K562 (cell line): ENCODE results near the gene CLCA1. TPM values are rescaled to one million over a fixed set of nuclear protein-coding genes. Genes with fewer than 3 reads are reported as not detected.

Source experiments
- ATAC-seq: fragments of 200-7000 bp; cut with Tn5 transposase; 3 replicates; pipeline ENCODE4 v1.9.1; 2020; ENCODE audit warnings: moderate library complexity
- BruUV-seq: library from RNA; stranded (reverse); fragments of 400-500 nt; replicated peaks from 2 replicates; lab custom pipeline; 2021; lab: Mats Ljungman, UMichigan
- CTCF ChIA-PET: fragments of 300-600 bp; formaldehyde crosslinking; extraction: SDS; loops from one replicate; lab custom pipeline; 2021; ENCODE audit warnings: low intra/inter-chr PET ratio; lab: Yijun Ruan, JAX
- POLR2A ChIA-PET: fragments of 300-600, 350-650 bp; sonication (Branson Sonifier 250); formaldehyde crosslinking; extraction: SDS; loops from one replicate; lab custom pipeline; 2021; ENCODE audit warnings: antibody characterized with exemption, inconsistent platforms; lab: Yijun Ruan, JAX
- DNase-seq, 4 experiments: peaks; one replicate each; pipeline versions ENCODE4 v3.0.0 to v3.0.0-alpha.2; 2011 to 2018; ENCODE audit warnings: low spot score in 3 of 4, mixed read lengths in 3 of 4; ENCODE audit errors: extremely low read depth in 1 of 4
- FAIRE-seq: peaks from 2 replicates; lab custom pipeline; 2011; peaks lifted over from hg19 to GRCh38; lab: Jason Lieb, UNC
- H2AFZ ChIP-seq: 2 replicates; pipeline ENCODE4 v1.6.0; 2011; ENCODE audit warnings: low read depth, low read length, control low read depth, inconsistent platforms
- H3K27ac ChIP-seq: fragments of 200-600 bp; 3 replicates; pipeline ENCODE4 v1.8.0; 2011; ENCODE audit warnings: low read depth, mild to moderate bottlenecking, control low read depth, inconsistent platforms, low read length, moderate library complexity, mixed read lengths; ENCODE audit errors: extremely low read depth
- H3K27me3 ChIP-seq, 2 experiments: fragments of 300-600 bp in 1 of 2; 2 replicates in 1 of 2; 3 replicates in 1 of 2; pipeline versions ENCODE4 v1.6.0 to v1.8.0; 2011; ENCODE audit warnings: inconsistent platforms in 2 of 2, low read length in 2 of 2, mild to moderate bottlenecking in 1 of 2, mixed read lengths in 1 of 2, moderate library complexity in 1 of 2; ENCODE audit not compliant: control insufficient read depth in 2 of 2, insufficient read depth in 2 of 2
- H3K36me3 ChIP-seq: fragments of 300-600 bp; 3 replicates; pipeline ENCODE4 v1.8.0; 2011; ENCODE audit warnings: mild to moderate bottlenecking, low read length, inconsistent platforms; ENCODE audit not compliant: control insufficient read depth, insufficient read depth
- H3K4me1 ChIP-seq, 2 experiments: fragments of 200-600 bp in 1 of 2; replicated peaks in 1 of 2; 2 replicates in 1 of 2; 3 replicates in 1 of 2; pipeline versions ENCODE4 v1.5.1 to v1.8.0; 2011; ENCODE audit warnings: inconsistent platforms in 2 of 2, low read length in 2 of 2, mild to moderate bottlenecking in 1 of 2, mixed read lengths in 1 of 2, moderate library complexity in 1 of 2; ENCODE audit not compliant: control insufficient read depth in 2 of 2, insufficient read depth in 2 of 2
- H3K4me2 ChIP-seq: 2 replicates; pipeline ENCODE4 v1.6.1; 2011; ENCODE audit warnings: low read length, control low read depth, inconsistent platforms, mixed read lengths; ENCODE audit not compliant: insufficient read depth
- H3K4me3 ChIP-seq: fragments of 200-600 bp; sonication (generic), shearing (Covaris generic); 2 replicates; pipeline ENCODE4 v1.5.1; 2016; ENCODE audit warnings: control low read depth, inconsistent platforms
- H3K79me2 ChIP-seq: fragments of 200-600 bp; 3 replicates; pipeline ENCODE4 v1.8.0; 2011; ENCODE audit warnings: low read length, inconsistent platforms; ENCODE audit not compliant: control insufficient read depth, insufficient read depth
- H3K9ac ChIP-seq, 2 experiments: 2 replicates each; pipeline versions ENCODE4 v1.6.0 to v1.6.1; 2011; ENCODE audit warnings: low read depth in 2 of 2, low read length in 2 of 2, control low read depth in 1 of 2, inconsistent platforms in 1 of 2, mild to moderate bottlenecking in 1 of 2, mixed read lengths in 1 of 2; ENCODE audit not compliant: insufficient read depth in 1 of 2
- H3K9me1 ChIP-seq: one replicate; pipeline ENCODE4 v1.6.0; 2011; ENCODE audit warnings: inconsistent platforms, mild to moderate bottlenecking, low read length, moderate library complexity; ENCODE audit not compliant: control insufficient read depth, insufficient read depth
- H3K9me3 ChIP-seq: replicated peaks from 2 replicates; pipeline ENCODE4 v1.5.1; 2011; ENCODE audit warnings: low read depth, low read length, inconsistent platforms; ENCODE audit not compliant: control insufficient read depth, insufficient read depth
- H4K20me1 ChIP-seq: replicated peaks from 2 replicates; pipeline ENCODE4 v1.6.1; 2011; ENCODE audit warnings: low read length, inconsistent platforms, mixed read lengths; ENCODE audit not compliant: control insufficient read depth, insufficient read depth
- COPS2 ChIP-seq: fragments of 450-650 bp; conservative IDR thresholded peaks from 2 replicates; pipeline ENCODE4 v1.6.1; 2016; ENCODE audit warnings: mild to moderate bottlenecking, moderate library complexity
- DMBX1 ChIP-seq: fragments of 250-450 bp; sonication (Bioruptor Pico); IDR thresholded peaks from 2 replicates; pipeline ENCODE4 v1.8.0; 2022; ENCODE audit warnings: inconsistent platforms, mild to moderate bottlenecking, moderate library complexity, borderline replicate concordance
- KLF13 ChIP-seq: fragments of 450-650 bp; IDR thresholded peaks from 2 replicates; pipeline ENCODE4 v1.6.1; 2016; ENCODE audit warnings: missing genetic modification characterization, low read depth, mild to moderate bottlenecking, missing compliant biosample characterization, moderate library complexity, borderline replicate concordance
- MCM2 ChIP-seq: fragments of 450-650 bp; IDR thresholded peaks from 2 replicates; pipeline ENCODE4 v1.6.1; 2017; ENCODE audit warnings: low read depth, mild to moderate bottlenecking
- PCBP2 ChIP-seq: fragments of 200-400 bp; formaldehyde crosslinking; IDR thresholded peaks from 2 replicates; pipeline ENCODE4 v1.6.1; 2018; ENCODE audit warnings: low read length, low read depth, mild to moderate bottlenecking, moderate library complexity; ENCODE audit not compliant: poor library complexity, severe bottlenecking
- ZNF316 ChIP-seq: fragments of 450-650 bp; IDR thresholded peaks from 2 replicates; pipeline ENCODE4 v1.6.1; 2016
- ZNF785 ChIP-seq: fragments of 250-450 bp; sonication (Bioruptor Pico); IDR thresholded peaks from 2 replicates; pipeline ENCODE4 v1.4.0; 2020; ENCODE audit warnings: mild to moderate bottlenecking
- WGBS: fragments of 100-300 bp; shearing (Covaris generic); methylation state at CpG from one replicate; pipeline ENCODE4 v1.1.6; 2016; ENCODE audit warnings: low coverage, mixed read lengths; ENCODE audit not compliant: insufficient coverage; ENCODE audit errors: missing lambda C conversion rate; 5-methylcytosine and 5-hydroxymethylcytosine counted together
- in situ Hi-C: fragments of 300-500 bp; cut with MboI; formaldehyde crosslinking; loops from 4 replicates; pipeline ENCODE4 v1.15.0; 2018; ENCODE audit warnings: inconsistent platforms, mixed read lengths
- intact Hi-C: fragments of 100-400 bp; cut with micrococcal nuclease; formaldehyde crosslinking; loops from 2 replicates; pipeline ENCODE4 v1.14.2; 2022
- polyA plus RNA-seq, 8 experiments: library from polyadenylated mRNA; depleted of rRNA in 4 of 8; stranded (reverse) in 5 of 8; unstranded in 3 of 8; fragments of >200 nt; fragmentation: Nextera tagmentation in 2 of 8; fragmentation: Illumina TruSeq in 1 of 8; extraction: Ambion mirVana in 2 of 8; extraction: Trizol in 1 of 8; gene quantifications; 2 replicates each; pipeline versions ENCODE4 v1.2.1 to v1.2.3, GENCODE V29; 2011 to 2014; ENCODE audit warnings: inconsistent platforms in 1 of 8, missing spikeins in 1 of 8
- total RNA-seq, 7 experiments: library from RNA; depleted of rRNA in 6 of 7; stranded (reverse); fragments of >200 nt in 6 of 7; fragmentation: Illumina TruSeq in 2 of 7; extraction: Trizol in 2 of 7; gene quantifications; 2 replicates each; pipeline versions ENCODE4 v1.2.1 to v1.2.3, GENCODE V29; 2011 to 2021; ENCODE audit warnings: low replicate concordance in 1 of 7
- TF ChIP-seq, protein P1 (sequence below), 2 experiments: fragments of 450-650 bp; formaldehyde crosslinking in 1 of 2; IDR thresholded peaks; 2 replicates each; pipeline versions ENCODE4 v1.4.0 to v1.6.1; 2014 to 2020; ENCODE audit warnings: mild to moderate bottlenecking in 2 of 2, borderline replicate concordance in 1 of 2, low read depth in 1 of 2

The CLCA1 gene
- total and polyA plus RNA-seq, 9 of the 15 experiments (the other 6 are each of a cell fraction or from before 2014, with no cell fraction given) = 0.03 to 0.08 (median 0.04) TPM; not detected in 6

DNA sequence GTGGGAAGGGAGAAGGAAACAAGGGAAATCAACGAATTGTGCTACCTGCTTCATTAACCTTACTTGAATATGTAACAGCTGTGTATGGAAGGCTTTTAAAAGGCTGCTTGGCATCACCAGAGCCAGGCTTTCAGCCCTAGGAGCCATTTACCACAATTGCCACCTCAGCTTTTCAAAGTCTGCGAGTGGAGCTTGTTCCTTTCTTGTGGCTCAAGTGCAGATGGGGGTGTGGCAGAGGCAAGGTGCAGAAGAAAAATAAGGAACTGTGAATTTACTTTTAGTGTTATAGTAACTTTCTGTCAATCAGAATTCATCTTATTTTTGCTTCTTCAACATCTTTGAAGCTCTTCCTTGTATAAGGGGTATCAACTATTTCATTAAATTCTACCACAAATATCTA lies 27.1 kb upstream of the CLCA1 start:
- ChIA-PET POLR2A (interaction anchor here (0.9 to 1.6 kb wide), 4 partner anchors 12 to 604 kb away, joined by 3 to 5 read pairs (median 3); no protein-coding TSS in a partner anchor), CTCF (no interaction called here)
- Histone ChIP-seq H2AFZ (no peak overlapping the region), H3K27me3 (peaks cover 0 to 6% of the 10 kb centered on the region in 2 experiments; a peak in 3 of 5 replicates), H3K4me1 (no peaks in the 10 kb centered on the region), H4K20me1 (no peaks in the 10 kb centered on the region), H3K27ac (no peak overlapping the region), H3K4me2 (no peak overlapping the region), H3K9me3 (no peaks in the 10 kb centered on the region), H3K9me1 (no peaks in the 10 kb centered on the region), H3K79me2 (no peaks in the 10 kb centered on the region), H3K36me3 (no peaks in the 10 kb centered on the region), H3K9ac (no peak overlapping the region), H3K4me3 (no peak overlapping the region)
- TF ChIP-seq ZNF316 (0 out of 2 replicates have a peak, but pooled peaks have one; percentile 7), MCM2 (no peak), PCBP2 (no peak)
- ATAC-seq (no peak), DNase-seq (no peak), FAIRE-seq (no peak)
- intact Hi-C loops (no loop called here), in situ Hi-C loops (no loop called here)
- WGBS = 22% methylated on average over 2 of the region's 2 CpGs
- BruUV-seq = no TSS peak

DNA sequence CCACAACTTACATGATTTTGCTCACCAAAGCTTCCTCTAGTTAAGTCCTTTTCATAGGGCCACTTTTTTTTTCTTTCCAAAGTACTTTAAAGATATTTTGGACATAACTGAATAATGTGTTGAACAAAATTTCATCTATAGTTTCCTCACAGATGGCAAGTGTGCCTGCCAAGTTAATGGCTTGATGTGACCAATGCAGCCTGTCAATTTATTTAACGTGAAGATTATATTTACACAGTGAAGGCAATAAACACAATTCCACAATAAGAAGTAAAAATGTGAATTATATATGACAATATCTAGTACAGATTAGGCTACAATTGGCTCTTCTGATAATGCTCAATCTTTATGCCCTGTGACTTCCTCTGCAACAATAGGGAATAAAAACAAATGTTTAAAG lies 26.7 kb upstream of the CLCA1 start:
- in situ Hi-C loops = no loop called here
- TF ChIP-seq DMBX1 (CRISPR knock-in tag) (no peak), KLF13 (tag) (no peak), ZNF785 (CRISPR knock-in tag) (no peak), COPS2 (no peak)
- TF ChIP-seq, protein P1, sequence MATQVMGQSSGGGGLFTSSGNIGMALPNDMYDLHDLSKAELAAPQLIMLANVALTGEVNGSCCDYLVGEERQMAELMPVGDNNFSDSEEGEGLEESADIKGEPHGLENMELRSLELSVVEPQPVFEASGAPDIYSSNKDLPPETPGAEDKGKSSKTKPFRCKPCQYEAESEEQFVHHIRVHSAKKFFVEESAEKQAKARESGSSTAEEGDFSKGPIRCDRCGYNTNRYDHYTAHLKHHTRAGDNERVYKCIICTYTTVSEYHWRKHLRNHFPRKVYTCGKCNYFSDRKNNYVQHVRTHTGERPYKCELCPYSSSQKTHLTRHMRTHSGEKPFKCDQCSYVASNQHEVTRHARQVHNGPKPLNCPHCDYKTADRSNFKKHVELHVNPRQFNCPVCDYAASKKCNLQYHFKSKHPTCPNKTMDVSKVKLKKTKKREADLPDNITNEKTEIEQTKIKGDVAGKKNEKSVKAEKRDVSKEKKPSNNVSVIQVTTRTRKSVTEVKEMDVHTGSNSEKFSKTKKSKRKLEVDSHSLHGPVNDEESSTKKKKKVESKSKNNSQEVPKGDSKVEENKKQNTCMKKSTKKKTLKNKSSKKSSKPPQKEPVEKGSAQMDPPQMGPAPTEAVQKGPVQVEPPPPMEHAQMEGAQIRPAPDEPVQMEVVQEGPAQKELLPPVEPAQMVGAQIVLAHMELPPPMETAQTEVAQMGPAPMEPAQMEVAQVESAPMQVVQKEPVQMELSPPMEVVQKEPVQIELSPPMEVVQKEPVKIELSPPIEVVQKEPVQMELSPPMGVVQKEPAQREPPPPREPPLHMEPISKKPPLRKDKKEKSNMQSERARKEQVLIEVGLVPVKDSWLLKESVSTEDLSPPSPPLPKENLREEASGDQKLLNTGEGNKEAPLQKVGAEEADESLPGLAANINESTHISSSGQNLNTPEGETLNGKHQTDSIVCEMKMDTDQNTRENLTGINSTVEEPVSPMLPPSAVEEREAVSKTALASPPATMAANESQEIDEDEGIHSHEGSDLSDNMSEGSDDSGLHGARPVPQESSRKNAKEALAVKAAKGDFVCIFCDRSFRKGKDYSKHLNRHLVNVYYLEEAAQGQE (IDR thresholded peaks at IDR 0.05; ENCODE audit: borderline replicate concordance) = no peak
- TF ChIP-seq, protein P1 (CRISPR knock-in tag; IDR thresholded peaks at IDR 0.05; ENCODE audit: low read depth) = no peak

More for the DNA sequence above, 26.7 kb upstream of the CLCA1 start:
- Histone ChIP-seq H3K4me2 (no peak overlapping the region), H4K20me1 (no peaks in the 10 kb centered on the region), H3K9ac (no peak overlapping the region), H3K27ac (no peak overlapping the region), H3K36me3 (no peaks in the 10 kb centered on the region), H3K27me3 (peaks cover 0 to 3% of the 10 kb centered on the region in 2 experiments; a peak in 2 of 5 replicates), H3K9me3 (no peaks in the 10 kb centered on the region), H3K79me2 (no peaks in the 10 kb centered on the region), H2AFZ (no peak overlapping the region), H3K4me1 (no peaks in the 10 kb centered on the region), H3K4me3 (no peak overlapping the region), H3K9me1 (no peaks in the 10 kb centered on the region)
- intact Hi-C loops = no loop called here
- ATAC-seq (no peak), DNase-seq (no peak), FAIRE-seq (no peak)
- 13% methylated on average over 1 of the region's 1 CpG for WGBS
- no TSS peak for BruUV-seq
- ChIA-PET POLR2A (interaction anchor here (0.9 to 1.6 kb wide), 3 partner anchors 11 to 47 kb away, joined by 3 to 5 read pairs (median 3); no protein-coding TSS in a partner anchor), CTCF (no interaction called here)
